HG03196 (cell line): ENCODE measurements around the gene SYNM.

Experiments used
- ATAC-seq: cut with Tn5 transposase; IDR thresholded peaks from one replicate; pipeline ENCODE4 v1.9.1; 2021; ENCODE audit not compliant: unreplicated experiment

The SYNM gene

DNA sequence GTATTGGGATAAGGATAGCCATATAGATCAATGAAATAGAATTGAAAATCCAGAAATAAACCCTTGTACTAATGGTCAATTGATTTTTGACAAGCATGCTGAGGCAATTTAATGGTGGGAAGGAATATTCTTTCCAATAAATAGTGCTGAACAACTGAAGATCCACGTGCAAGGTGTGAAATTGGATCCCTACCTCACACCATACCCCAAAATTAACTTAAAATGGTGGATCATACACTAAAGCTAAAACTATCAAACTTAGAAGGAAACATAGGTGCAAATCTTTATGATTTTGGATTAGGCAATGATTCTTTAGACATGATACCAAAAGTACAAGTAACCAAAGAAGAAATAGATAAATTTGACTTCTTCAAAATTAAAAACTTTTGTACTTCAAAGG is 22.1 kb upstream of the SYNM start:
- no peak for ATAC-seq

DNA sequence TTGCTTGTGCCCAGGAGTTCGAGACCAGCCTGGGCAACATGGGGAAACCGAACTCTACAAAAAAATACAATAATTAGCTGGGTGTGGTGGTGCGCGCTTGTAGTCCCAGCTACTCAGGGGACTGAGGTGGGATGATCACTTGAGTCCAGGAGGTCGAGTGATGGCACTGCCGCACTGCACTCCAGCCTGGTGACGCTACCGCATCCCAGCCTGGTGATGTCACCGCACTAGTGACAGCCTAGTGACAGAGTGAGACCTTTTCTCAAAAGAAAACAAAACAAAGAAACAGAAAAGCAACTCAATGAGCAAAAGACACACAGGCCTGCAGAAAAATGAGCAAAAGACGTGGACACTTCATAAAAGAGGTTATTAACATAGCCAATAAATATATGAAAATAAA is 19.9 kb upstream of the SYNM start:
- ATAC-seq, result no peak

DNA sequence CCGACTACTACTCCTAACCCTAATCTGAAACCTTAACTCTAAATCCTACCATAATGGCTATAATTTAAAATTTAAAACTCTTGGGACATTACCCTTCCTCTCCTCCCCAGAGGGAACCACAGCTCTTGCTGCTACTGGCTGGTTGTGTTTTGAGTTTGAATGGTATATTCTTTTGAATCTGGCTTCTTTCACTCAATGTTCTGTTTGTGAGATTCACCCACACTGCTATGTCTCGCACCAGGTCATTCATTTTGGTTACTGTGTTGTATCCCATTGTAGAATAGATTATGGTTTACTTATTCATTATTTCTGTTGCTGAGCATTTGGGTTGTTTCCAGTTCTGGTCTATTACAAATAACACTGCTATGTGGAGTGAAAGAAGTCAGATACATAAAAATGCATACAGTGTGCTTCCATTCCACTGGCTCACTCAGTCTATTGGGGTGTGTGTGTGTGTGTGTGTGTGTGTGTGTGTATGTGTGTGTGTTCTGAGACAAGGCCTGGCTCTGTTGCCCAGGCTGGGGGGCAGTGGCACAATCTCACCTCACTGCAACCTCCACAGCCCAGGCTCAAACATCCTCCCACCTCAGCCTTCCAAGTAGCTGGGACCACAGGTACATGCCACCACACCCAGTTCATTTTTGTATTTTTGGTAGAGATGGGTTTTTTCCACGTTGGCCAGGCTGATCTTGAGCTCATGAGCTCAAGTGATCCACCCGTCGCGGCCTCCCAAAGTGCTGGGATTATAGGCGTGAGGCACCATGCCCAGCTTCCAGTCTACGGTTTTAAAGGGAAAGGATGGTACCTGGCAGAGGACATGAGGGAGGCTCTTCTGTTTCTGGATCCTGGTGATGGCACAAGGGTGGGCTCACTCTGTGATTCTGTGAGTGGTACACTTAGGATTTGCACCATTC is 19.2 kb upstream of the SYNM start:
- ATAC-seq, result no peak

DNA sequence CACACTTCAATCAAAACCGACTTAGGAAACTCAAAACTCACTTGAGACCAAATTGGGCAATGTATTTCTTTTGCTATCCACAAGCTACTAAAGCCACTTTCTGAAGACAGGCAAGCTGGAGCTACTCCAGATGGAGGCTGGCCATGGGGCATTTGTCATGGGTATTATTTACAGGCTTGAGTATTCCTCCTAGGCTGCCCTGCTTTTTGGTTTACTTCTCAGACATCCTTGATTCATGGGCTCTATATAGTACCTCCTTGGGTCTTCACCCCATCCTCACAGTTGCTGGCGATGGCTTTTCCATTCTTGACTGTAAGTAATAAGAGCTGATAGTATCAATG is 18.6 kb upstream of the SYNM start:
- ATAC-seq, result no peak

DNA sequence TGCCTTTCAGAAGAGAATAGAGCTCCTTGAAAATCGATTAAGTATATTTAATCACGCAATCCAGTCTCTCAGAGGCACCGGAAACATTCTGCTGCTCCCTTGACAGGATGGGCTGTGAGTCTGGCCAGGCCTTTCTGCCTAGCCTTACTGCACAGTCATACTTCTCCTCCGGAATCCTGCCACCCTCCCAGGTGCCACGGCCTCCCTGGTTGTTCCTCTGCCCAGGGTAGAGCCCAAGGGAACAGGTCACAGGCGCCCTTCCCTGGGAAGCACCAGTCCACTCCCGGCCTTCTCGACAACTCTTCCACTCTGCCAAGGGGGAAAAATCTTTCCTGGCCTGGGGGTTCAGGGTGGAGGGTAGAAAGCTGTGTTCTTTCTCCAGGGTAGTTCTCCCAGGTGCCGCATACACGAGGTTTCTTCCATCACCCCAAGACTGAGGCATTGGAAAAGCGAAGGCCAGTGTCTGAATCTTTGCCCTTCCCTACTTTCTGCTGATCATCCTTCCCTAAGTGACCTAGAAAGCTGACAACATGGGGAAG is 17.4 kb upstream of the SYNM start:
- no peak for ATAC-seq

DNA sequence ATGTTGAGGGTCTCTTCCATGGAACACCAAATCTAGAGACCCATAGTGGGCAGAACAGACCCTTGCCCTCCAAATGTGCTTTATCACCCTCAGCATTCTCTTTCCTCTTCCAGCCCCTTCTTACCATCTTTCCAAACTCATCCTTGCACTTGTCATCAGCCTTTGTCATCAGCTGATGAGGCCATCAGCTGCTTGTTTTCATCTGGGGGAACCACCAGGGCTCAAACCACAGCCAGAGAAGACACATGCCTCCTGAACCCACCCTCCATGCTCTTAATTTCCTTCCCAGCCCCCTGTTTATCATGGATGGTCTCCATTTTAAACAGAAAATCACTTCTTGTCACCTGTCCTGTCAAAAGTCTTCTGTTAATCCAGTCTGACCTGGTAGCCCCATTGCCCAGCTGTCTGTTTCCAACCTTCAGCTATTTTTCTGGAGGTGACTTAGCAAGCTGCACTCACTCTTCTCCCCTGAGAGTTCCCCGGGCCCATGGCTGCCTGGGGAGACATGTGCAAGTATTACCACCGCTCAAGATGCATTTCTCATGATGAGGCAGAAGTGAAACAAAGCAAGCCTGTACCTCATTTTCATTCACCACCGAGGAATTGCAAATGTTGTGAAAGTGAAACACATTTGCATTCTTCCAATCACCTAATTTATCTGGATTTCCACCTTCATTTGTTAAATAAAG is 14.7 kb upstream of the SYNM start:
- peak; percentile 99 for ATAC-seq

DNA sequence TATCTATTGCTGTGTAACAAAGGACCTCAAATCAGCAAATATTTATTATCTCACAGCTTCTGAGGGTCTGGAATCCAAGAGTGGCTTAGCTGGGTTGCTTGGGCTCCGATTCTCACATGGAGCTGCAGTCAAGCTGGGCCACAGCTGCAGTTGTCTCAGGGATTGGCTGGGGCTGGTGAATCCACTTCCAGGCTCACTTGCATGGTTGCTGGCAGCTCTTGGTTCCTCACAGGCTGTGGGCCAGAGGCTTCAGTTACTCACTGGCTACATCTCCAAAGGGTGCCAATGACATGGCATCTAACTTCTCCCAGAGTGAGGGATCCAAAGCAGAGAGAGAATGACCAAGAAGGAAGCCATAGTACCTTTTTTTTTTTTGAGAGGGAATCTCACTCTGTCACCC is 13.9 kb upstream of the SYNM start:
- ATAC-seq, result no peak

DNA sequence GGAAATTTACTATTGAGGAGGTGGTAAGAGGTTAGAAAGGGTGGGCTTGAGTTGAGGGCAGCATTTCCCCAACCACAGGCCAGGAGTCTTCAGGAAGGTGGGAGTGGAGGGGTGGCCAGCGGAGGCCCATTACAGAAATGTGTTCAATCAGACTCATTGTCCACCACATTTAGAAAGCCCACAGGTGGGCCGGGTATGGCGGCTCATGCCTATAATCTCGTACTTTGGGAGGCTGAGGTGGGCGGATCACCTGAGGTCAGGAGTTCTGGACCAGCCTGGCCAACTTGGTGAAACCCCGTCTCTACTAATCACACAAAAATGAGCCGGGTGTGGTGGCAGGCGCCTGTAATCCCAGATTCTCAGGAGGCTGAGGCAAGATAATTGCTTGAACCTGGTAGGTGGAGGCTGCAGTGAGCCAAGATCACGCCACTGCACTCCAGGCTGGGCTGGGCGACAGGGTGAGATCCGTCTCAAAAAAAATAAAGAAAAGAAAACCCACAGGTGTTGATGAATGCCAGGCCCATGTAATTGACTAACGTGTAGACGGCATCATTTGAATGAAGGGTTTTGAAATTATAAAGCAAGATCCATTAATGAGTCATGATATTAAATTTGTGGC is 12.2 kb upstream of the SYNM start:
- no peak for ATAC-seq

DNA sequence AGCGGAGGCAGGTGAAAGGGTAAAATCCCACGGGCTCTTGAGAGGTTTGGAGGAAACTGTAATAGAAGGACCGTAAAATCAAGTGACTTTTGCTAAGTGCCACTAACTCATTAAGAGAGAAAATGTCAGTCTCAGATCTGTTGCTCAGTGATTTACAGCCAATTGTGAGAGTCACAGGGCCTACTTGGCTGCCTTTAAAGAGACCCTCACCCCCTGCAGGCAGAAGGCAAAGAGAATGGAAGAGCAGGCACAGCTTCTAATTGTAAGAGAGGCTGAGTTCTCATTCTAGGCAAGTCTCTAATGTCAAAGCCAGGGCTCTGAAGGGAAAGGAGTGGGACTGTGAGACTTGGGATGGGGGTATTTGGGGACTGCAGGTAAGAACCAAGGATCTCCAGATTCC is 9.3 kb upstream of the SYNM start:
- ATAC-seq, result no peak

DNA sequence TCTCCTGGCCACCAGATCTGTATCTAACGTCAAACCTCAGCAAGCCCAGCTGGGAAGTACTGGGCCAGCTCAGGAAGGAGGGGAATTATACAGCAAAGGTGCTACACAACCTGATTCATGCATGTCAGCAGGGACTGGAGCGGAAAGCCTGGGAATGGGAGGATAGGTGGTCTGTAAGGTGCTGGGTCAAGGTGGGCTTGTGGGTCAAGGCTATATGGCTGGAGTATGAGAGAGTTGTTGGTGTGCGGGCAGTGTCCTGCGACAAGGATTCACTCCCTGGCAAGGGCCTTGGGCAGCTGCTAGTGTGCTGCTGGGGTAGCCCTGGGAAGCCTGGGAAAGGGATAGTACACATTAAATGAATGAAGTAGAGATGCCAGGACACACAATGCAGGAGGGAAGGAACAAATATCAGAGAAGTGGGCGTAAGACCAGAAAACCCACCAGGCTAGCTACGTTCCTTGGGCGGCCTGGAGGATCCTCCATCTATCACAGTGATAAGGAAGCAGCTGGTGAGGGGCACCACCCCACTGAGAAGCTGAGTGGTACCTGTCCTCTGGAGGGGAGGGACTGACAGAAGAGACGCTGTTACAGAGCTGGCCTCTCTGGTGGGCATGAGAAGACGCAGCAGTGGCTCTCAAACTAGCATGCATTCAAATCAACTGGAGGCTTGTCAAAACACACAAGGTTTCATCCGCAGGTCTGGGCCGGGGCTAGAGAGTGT is 8.5 kb upstream of the SYNM start:
- ATAC-seq, result no peak

DNA sequence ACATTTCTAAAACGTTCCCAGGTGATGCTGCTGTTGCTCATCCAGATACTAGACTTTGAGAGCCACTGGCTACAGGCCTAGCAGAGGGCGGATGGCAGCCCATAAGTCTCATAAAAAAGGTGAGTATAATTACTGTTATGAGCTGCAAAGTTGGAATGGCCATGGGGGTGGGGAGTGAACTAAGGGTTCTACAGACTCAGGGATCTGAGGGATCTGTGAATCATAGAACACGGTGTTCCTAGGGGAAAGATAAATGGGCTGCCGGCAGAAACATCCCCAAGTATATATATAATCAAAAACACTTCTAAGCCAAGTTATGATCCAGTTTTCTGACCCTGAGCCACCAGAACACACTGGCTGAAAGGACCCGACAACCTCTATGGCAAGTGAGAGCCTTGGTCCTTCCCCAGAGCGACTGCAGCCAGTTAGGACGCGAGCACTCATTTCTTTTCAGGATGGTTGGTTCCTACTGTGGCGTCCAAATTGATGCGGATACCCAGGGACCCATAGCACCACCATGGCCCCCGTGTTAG is 7.9 kb upstream of the SYNM start:
- no peak for ATAC-seq

DNA sequence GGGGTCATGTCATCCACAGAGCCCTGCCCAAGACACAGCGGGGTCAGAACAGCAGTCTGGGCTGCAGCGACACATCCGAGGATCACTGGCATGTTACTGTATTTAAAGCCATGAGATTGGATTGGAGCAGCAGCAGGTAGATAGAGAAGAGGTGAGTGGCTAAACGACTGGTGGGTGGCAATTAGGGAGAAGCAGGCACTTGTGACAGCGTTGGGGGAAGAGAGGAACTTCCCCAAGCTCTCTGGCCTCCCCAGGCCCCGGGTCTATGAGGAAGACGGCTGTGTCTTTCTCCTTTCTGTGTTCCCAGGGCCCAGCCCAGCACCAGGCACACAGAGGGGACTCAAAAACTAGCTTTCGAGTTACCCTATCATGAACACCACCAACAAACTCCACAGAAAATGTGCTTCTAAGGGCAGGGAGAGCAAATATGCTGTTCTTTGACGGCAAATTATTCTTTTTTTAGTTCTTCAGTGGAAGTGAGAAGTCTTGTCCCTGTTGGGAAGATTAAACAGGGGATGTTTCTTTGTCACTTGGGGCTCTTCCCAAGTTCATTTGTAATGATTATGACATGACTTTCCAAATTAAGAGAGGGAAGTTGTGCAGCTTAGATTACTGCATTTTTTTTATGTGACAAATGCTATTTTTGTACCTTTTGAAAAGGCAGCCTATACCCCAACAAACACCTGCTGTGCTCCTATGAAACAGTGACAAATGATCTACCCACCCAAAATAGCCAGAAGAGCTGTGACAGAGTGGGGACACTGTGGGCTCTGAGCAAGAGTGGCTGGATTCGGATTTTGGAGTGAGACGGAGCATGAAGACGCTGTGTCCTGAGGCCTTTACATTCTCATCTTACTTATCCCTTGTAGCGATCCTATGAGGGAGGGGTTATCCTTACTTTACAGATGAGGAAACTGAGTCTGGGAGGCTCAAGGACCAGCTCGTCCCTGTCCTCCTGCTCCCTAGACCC is 7.2 kb upstream of the SYNM start:
- ATAC-seq, result no peak

DNA sequence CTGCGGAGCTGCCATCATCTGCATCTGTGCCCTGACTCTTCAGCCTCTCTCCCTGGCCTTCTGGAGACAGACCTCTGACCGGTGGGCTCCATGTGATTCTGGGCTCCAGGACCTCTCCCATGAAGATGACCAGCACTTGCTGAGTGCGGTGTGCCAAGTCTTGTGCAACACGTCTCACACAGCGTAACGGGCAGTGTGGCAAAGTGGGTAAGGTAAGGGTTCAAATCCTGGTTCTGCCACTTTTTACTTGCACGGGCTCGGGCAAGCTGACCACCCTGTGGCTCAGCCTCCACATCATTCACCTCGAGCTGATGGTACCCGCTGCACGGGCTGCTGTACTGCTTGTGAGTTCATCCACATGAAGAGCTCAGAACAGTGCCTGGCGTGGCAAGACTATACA is 6.5 kb upstream of the SYNM start:
- no peak for ATAC-seq

DNA sequence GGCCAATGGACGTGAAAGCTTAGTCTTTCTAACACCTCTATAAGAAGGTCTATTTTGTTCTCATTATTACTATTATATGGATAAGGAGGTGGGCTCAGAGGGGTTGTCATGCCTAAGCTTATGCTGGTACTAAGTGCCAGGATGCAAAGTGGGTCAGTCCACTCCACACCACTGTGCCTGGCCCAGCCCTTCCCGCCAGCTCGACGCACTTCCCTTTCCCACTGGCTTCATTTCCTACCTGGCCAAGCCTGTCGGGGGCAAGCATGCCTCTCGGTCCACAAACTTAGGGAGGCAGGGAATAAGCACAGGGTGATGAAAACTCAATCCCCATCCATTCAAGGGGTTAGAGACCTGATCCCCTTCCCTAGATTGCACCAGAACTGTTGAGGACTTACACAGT is 5.9 kb upstream of the SYNM start:
- ATAC-seq, result no peak

DNA sequence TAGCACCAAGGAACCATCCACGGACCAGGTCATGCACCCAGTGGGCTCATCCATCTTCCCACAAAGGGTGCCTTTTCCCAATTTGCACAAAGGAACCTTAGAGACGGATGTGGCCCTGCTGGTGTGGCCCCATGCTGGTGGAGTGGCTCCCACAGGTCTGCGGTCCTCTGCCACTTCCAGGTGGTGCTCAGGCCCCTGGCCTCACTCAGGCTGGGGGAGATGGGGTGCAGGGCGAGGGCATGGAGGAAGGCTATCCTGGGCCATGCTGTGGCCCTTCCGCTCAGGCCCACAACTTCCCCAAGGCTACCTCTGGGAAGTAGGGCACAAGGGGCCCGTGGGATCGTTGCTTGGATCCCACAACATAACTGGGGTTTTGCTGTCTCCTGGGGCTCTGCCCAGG is 5.2 kb upstream of the SYNM start:
- no peak for ATAC-seq

DNA sequence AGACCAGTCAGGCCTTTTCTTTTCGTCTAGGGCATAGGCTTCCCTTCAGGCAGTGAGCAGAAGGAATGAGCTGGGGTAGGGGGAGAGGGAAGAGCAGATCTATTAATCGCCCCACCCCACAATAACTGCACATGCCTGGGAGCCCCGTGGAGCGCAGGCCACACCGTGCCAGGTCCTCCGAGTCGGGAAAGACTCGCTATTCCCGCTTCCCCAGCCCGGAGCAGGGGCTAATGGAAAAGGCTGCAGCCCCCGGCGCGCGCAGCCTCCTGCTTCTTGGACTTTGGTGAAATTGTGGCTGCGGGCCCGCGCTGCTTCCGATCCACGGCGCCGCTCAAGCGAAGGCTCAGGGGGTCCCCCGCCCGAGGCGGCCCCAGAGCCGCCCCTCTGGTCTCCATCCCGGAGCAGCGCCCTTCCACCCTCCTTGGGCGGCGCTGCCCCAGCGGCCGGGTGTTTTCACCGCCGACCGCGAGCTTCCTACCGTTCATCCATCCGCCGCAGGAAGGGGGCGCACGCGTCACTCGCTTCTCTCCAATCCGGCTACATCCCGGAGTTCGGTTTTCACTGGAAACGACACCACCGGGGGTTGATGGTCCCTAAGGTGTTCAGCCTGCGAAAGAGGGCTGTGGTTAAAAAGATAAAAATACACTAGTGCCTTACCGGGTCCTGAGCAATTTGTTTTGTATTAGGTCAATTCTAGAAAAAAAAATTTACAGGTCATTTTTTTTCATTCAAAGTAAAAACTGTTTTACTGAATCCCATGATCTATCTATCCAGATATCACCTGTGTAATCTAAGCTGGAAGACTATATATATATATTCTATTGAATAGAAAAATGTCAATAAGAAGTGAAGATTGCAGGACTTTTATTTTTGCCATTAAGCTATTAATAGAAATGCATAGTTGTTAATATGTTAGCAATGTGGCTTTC is 4.4 kb upstream of the SYNM start:
- ATAC-seq, result no peak

DNA sequence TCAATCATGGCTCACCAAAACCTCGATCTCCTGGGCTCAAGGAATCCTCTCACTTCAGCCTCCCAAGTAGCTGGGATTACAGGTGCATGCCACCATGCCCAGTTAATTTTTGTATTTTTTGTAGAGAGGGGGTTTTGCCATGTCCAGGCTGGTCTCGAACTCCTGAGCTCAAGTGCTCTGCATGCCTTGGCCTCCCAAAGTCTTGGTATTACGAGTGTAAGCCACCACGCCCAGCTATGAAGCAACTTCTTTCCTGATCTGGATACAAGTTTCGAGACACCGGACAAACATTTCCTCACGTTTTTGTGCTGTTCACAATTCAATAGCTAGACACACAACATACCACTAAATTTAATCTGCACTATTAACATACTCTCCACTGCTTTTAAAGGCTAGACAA is 3.4 kb upstream of the SYNM start:
- no peak for ATAC-seq

DNA sequence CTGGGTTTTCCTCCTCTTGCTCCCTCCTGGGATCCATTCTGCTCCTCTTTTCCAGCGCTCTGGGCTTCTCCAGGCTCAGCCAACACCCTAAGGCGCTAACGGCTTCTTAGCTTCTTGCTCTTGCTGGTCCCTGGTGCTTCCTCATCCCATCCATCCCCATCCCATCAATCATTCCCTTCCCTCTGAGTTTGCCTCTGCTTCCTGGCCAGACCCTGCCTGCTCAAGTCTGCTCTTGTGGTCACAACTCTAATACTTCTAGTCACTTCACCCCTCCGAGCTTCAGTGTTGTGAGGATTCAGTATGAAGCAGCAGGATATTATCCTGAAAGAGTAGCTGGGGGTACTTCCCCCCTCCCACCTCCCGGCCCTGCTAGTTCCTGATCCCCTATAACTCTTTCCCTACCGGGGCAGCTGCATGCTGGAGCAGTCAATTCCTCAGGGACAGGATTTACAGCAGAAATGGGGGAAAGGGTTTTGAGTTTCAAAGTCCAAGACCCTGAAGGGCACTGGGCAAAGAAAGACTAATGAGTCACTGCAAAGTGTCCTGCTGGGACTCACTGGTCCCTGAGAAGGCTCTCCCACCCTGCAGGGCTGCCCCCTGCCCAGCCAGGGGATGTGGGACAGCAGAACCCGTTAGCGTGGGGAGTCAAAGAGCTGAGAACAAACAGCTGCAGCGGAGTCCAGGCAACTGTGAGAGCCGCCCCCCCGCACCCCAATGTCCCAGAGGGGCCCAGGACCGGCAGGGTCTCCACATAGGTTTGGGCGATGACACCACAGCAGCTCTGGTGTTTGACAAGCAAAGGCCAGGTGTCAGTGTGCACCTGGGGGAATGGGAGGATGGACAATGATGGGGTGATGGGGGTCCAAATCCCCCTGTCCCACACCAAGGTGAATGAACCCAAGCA is 2.3 kb upstream of the SYNM start:
- ATAC-seq, result no peak
